SHP77 (cell line): Measurements from ENCODE around the gene GSK3A.

ENCODE experiments used
- DNase-seq, 2 experiments: peaks; one replicate each; lab custom pipeline; 2025; lab: John Stamatoyannopoulos, UW

GSK3A gene

GRCh38 chr19:42226886-42227285 is 15.5 kb downstream of the GSK3A start:
- no peak for DNase-seq

- DNase-seq: no peak
Measured at GRCh38 chr19:42225718-42226292, 16.6 kb downstream of the GSK3A start.

- no peak for DNase-seq
Measured at GRCh38 chr19:42224940-42225717, 17.3 kb downstream of the GSK3A start.

GRCh38 chr19:42220751-42221097 is 21.7 kb downstream of the GSK3A start:
- no peak for DNase-seq

GRCh38 chr19:42219812-42220750 is 22.3 kb downstream of the GSK3A start, which contains the start of gene ZNF526:
Gene ZNF526, plus strand, starts transcription at chr19:42220312. Its CDS starts 4,092 bp downstream, at chr19:42224404.
- DNase-seq: peak; percentile 96

GRCh38 chr19:42217520-42218437 is 24.6 kb downstream of the GSK3A start, which contains the start of gene DEDD2:
Gene DEDD2, minus strand, starts transcription at chr19:42217677. Its CDS starts 670 bp downstream, at chr19:42217007.
- peak; percentile 90 to 94 for DNase-seq

GRCh38 chr19:42216653-42217519 is 25.5 kb downstream of the GSK3A start:
- DNase-seq: peak in 1 of 2 experiments; percentile 4

GRCh38 chr19:42214810-42215485 is 27.5 kb downstream of the GSK3A start:
- no peak for DNase-seq

DNA sequence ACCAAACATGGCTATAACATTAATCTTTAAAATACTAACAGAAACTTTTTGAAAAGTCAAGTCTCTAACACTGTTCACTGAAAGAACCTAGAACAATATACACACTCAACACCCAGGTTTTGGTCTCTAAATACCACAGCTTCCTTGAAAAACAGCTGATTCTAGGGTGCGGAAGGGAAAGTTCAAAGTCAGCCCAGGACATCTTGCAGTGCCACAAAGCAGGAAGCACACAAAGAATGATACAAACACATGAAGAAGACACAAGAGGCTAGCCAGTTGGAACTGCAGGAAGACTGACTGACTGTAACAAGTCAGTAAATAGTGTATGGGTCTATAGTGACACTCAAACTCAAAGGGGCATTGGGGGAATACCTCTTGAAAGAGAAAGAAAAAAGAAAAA is 29.5 kb downstream of the GSK3A start:
- no peak for DNase-seq

- no peak for DNase-seq
Measured at GRCh38 chr19:42208612-42209011, 33.8 kb downstream of the GSK3A start.

- no peak for DNase-seq
Measured at GRCh38 chr19:42207767-42208271, 34.6 kb downstream of the GSK3A start.

- no peak for DNase-seq
Measured at GRCh38 chr19:42206871-42207755, 35.3 kb downstream of the GSK3A start.

- DNase-seq: no peak
Measured at GRCh38 chr19:42204664-42205063, 37.7 kb downstream of the GSK3A start.

DNA sequence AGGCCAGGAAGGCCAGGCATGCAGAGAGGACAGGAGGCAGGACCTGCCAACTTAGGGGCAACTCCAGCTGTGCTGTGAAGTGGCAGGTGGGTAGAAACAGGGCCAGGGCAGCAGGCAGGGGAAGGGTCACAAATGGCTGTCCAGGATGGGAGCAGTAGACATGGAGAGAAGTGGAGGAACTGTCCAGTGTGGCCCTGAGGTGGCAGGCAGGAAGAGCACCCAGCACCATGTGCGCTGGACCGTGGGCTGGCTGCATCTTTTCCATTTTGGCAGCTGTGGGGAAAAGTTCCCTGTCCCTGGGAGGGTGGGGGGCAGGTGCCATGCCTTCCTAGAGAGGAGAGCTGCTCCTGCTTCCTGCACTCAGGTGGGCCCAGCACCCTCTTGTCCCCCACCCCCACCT is 38.7 kb downstream of the GSK3A start:
- no peak for DNase-seq

GRCh38 chr19:42202290-42202880 is 40.0 kb downstream of the GSK3A start:
- DNase-seq: no peak

GRCh38 chr19:42201489-42202289 is 40.7 kb downstream of the GSK3A start:
- DNase-seq: no peak

DNA sequence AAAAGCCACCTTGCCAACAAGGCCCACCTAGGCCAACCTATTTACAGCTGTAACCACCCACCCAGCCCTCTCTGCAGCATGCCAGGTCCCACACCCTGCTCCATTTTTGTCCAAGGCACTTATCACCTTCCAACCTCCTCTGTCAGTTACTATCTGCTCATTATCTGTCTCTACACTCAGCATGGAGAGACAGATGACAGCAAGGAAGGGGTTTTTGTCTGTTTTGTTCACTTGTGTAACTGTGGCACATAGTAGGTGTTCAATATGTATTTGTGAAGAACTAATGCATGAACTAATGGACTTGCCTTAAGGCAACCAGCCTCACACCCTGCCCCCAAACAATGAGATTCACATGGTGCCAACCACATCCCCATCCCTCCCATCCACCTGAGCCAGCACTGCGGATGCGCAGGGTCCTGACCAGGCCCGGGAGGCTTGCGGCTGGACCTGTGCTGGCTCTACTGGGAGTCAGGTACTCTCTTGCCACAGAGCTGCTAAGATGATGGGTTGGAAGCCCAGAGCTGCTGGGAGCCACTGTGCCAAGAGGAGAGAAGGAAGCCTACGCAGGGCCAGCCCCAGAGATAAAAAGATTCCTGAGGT is 42.2 kb downstream of the GSK3A start:
- DNase-seq: no peak
